ENCODE data around the gene LDHB.
"Not testable (repeated sequence)": the region's sequence is repeated elsewhere in the genome, so short reads cannot be mapped to it uniquely, and the experiment has no call there.

The LDHB gene

GRCh38 chr12:21645041-21645500 lies 12.6 kb downstream of the LDHB start:
- peaks cover 0 to 44% of the 10 kb centered on the region in 2 donors for H3K36me3 ChIP-seq (ENCODE audit: control insufficient read depth in 1 of 2, insufficient read depth in 2 of 2, low read length in 2 of 2)
- H3K27ac ChIP-seq (ENCODE audit: low read depth, low read length); H3K9me3 ChIP-seq (ENCODE audit: control insufficient read depth in 1 of 2, low read length in 2 of 2); H3K27me3 ChIP-seq (ENCODE audit: control insufficient read depth in 1 of 2, insufficient read depth in 2 of 2, low read length in 2 of 2); H3K9ac ChIP-seq (ENCODE audit: low read depth in 1 of 2, low read length in 2 of 2); H3K4me1 ChIP-seq (ENCODE audit: control insufficient read depth in 1 of 2, insufficient read depth in 2 of 2, low read length in 2 of 2); H3K4me3 ChIP-seq (ENCODE audit: low read depth in 1 of 2, low read length in 2 of 2): not testable (repeated sequence)

GRCh38 chr12:21644516-21644915 lies 13.1 kb downstream of the LDHB start:
- no peaks in the 10 kb centered on the region for H3K27me3 ChIP-seq (ENCODE audit: control insufficient read depth in 1 of 2, insufficient read depth in 2 of 2, low read length in 2 of 2)
- no peak overlapping the region for H3K9ac ChIP-seq (ENCODE audit: low read depth in 1 of 2, low read length in 2 of 2)
- H3K4me1 ChIP-seq (ENCODE audit: control insufficient read depth in 1 of 2, insufficient read depth in 2 of 2, low read length in 2 of 2): no peaks in the 10 kb centered on the region
- peaks cover 0 to 43% of the 10 kb centered on the region in 2 donors for H3K36me3 ChIP-seq (ENCODE audit: control insufficient read depth in 1 of 2, insufficient read depth in 2 of 2, low read length in 2 of 2)
- H3K9me3 ChIP-seq (ENCODE audit: control insufficient read depth in 1 of 2, low read length in 2 of 2): no peaks in the 10 kb centered on the region
- H3K4me3 ChIP-seq (ENCODE audit: low read depth in 1 of 2, low read length in 2 of 2): no peak overlapping the region
- H3K27ac ChIP-seq (ENCODE audit: low read depth, low read length): no peak overlapping the region

DNA sequence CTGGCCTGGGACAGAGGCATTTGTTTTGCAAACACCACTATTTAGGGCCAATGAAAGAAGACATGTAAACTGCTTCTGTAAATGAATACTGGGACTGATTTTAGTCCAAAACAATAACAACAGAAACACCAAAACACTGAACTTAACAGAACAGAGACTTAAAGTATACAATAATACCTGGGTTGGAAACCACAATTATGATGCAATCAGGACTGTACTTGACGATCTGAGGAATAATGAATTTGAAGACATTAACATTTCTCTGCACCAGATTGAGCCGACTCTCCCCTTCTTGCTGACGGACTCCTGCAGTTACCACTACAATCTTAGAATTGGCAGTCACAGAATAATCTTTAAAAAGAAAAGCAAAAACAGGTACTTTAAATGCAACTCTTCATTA lies 13.9 kb downstream of the LDHB start:
- H3K27me3 ChIP-seq (ENCODE audit: control insufficient read depth in 1 of 2, insufficient read depth in 2 of 2, low read length in 2 of 2): no peaks in the 10 kb centered on the region
- H3K4me3 ChIP-seq (ENCODE audit: low read depth in 1 of 2, low read length in 2 of 2): no peak overlapping the region
- H3K36me3 ChIP-seq (ENCODE audit: control insufficient read depth in 1 of 2, insufficient read depth in 2 of 2, low read length in 2 of 2): peaks cover 0 to 36% of the 10 kb centered on the region in 2 donors
- H3K4me1 ChIP-seq (ENCODE audit: control insufficient read depth in 1 of 2, insufficient read depth in 2 of 2, low read length in 2 of 2): no peaks in the 10 kb centered on the region
- no peak overlapping the region for H3K27ac ChIP-seq (ENCODE audit: low read depth, low read length)
- no peaks in the 10 kb centered on the region for H3K9me3 ChIP-seq (ENCODE audit: control insufficient read depth in 1 of 2, low read length in 2 of 2)
- no peak overlapping the region for H3K9ac ChIP-seq (ENCODE audit: low read depth in 1 of 2, low read length in 2 of 2)

DNA sequence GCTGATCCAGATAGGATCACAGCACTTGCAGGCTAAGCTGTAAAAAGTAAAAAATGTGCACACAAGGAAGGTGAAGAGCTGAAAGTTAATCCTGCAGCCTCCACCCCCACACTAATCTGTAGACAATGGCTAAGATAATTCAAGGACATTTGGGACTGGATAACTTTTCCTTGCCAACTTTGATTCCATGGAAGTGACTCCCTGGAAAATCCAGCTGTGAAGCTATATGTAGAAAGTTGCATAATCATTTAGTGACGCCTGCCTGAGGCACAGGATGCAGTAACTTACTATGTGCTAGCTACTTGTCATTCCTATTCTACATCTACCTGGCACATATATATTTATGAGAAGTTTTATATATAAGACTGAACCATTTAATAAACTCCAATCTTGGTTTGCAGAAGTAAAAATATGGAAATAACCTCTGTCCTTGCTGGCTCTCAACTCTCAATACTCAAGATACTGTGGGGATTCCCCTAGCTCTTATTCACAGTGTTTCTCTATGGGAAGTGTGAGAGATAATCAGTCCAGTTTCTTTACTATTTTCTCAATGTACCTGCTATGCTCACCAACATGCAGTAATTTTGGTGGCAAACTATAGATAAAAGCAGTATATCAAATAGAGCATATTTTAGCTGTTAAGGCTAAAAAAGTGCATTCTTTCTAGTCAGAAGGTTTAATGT lies 14.8 kb downstream of the LDHB start:
- H3K36me3 ChIP-seq (ENCODE audit: control insufficient read depth in 1 of 2, insufficient read depth in 2 of 2, low read length in 2 of 2): peaks cover 0 to 37% of the 10 kb centered on the region in 2 donors

GRCh38 chr12:21638054-21638891 lies 19.4 kb downstream of the LDHB start:
- Histone ChIP-seq H3K9me3 (ENCODE audit: control insufficient read depth in 1 of 2, low read length in 2 of 2) (no peaks in the 10 kb centered on the region), H3K27me3 (ENCODE audit: control insufficient read depth in 1 of 2, insufficient read depth in 2 of 2, low read length in 2 of 2) (no peaks in the 10 kb centered on the region), H3K27ac (ENCODE audit: low read depth, low read length) (no peak overlapping the region), H3K9ac (ENCODE audit: low read depth in 1 of 2, low read length in 2 of 2) (no peak overlapping the region), H3K4me1 (ENCODE audit: control insufficient read depth in 1 of 2, insufficient read depth in 2 of 2, low read length in 2 of 2) (no peaks in the 10 kb centered on the region), H3K4me3 (ENCODE audit: low read depth in 1 of 2, low read length in 2 of 2) (no peak overlapping the region), H3K36me3 (ENCODE audit: control insufficient read depth in 1 of 2, insufficient read depth in 2 of 2, low read length in 2 of 2) (peaks cover 6 to 51% of the 10 kb centered on the region in 2 donors)

More for the DNA sequence above, 14.8 kb downstream of the LDHB start:
- Histone ChIP-seq H3K4me1 (ENCODE audit: control insufficient read depth in 1 of 2, insufficient read depth in 2 of 2, low read length in 2 of 2) (no peaks in the 10 kb centered on the region), H3K4me3 (ENCODE audit: low read depth in 1 of 2, low read length in 2 of 2) (no peak overlapping the region), H3K9ac (ENCODE audit: low read depth in 1 of 2, low read length in 2 of 2) (no peak overlapping the region), H3K27me3 (ENCODE audit: control insufficient read depth in 1 of 2, insufficient read depth in 2 of 2, low read length in 2 of 2) (no peaks in the 10 kb centered on the region), H3K9me3 (ENCODE audit: control insufficient read depth in 1 of 2, low read length in 2 of 2) (no peaks in the 10 kb centered on the region), H3K27ac (ENCODE audit: low read depth, low read length) (no peak overlapping the region)

DNA sequence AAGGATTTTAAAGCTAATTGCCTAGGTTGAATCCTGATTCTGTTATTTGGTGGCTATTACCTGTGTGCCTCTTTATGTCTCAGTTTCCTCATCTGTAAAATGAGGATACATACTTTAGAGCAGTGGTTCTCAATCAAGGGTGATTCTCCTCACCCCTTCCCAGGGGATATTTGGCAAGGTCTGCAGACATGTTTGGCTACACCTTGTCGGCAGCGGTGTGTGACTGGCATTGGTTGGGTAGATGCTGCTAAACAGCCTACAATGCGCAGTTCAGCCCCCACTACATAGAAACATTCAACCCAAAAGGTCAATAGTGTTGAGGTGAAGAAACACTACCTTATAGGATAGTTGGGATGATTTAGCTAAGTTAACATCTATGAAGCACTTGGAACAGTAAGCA lies 23.4 kb downstream of the LDHB start:
- no peak overlapping the region for H3K4me3 ChIP-seq (ENCODE audit: low read depth in 1 of 2, low read length in 2 of 2)
- H3K4me1 ChIP-seq (ENCODE audit: control insufficient read depth in 1 of 2, insufficient read depth in 2 of 2, low read length in 2 of 2): no peaks in the 10 kb centered on the region
- peaks cover 6 to 31% of the 10 kb centered on the region in 2 donors for H3K36me3 ChIP-seq (ENCODE audit: control insufficient read depth in 1 of 2, insufficient read depth in 2 of 2, low read length in 2 of 2)
- H3K9ac ChIP-seq (ENCODE audit: low read depth in 1 of 2, low read length in 2 of 2): no peak overlapping the region
- H3K9me3 ChIP-seq (ENCODE audit: control insufficient read depth in 1 of 2, low read length in 2 of 2): no peaks in the 10 kb centered on the region
- H3K27ac ChIP-seq (ENCODE audit: low read depth, low read length): no peak overlapping the region
- no peaks in the 10 kb centered on the region for H3K27me3 ChIP-seq (ENCODE audit: control insufficient read depth in 1 of 2, insufficient read depth in 2 of 2, low read length in 2 of 2)

GRCh38 chr12:21631367-21631766 lies 26.3 kb downstream of the LDHB start:
- H3K9ac ChIP-seq (ENCODE audit: low read depth in 1 of 2, low read length in 2 of 2): no peak overlapping the region
- no peaks in the 10 kb centered on the region for H3K27me3 ChIP-seq (ENCODE audit: control insufficient read depth in 1 of 2, insufficient read depth in 2 of 2, low read length in 2 of 2)
- peaks cover 6 to 16% of the 10 kb centered on the region in 2 donors for H3K36me3 ChIP-seq (ENCODE audit: control insufficient read depth in 1 of 2, insufficient read depth in 2 of 2, low read length in 2 of 2)
- no peaks in the 10 kb centered on the region for H3K4me1 ChIP-seq (ENCODE audit: control insufficient read depth in 1 of 2, insufficient read depth in 2 of 2, low read length in 2 of 2)
- no peak overlapping the region for H3K27ac ChIP-seq (ENCODE audit: low read depth, low read length)
- no peaks in the 10 kb centered on the region for H3K9me3 ChIP-seq (ENCODE audit: control insufficient read depth in 1 of 2, low read length in 2 of 2)
- H3K4me3 ChIP-seq (ENCODE audit: low read depth in 1 of 2, low read length in 2 of 2): no peak overlapping the region

GRCh38 chr12:21627924-21628323 lies 29.7 kb downstream of the LDHB start:
- Histone ChIP-seq H3K9ac (ENCODE audit: low read depth in 1 of 2, low read length in 2 of 2) (no peak overlapping the region), H3K27me3 (ENCODE audit: control insufficient read depth in 1 of 2, insufficient read depth in 2 of 2, low read length in 2 of 2) (no peaks in the 10 kb centered on the region), H3K9me3 (ENCODE audit: control insufficient read depth in 1 of 2, low read length in 2 of 2) (no peaks in the 10 kb centered on the region), H3K36me3 (ENCODE audit: control insufficient read depth in 1 of 2, insufficient read depth in 2 of 2, low read length in 2 of 2) (no peaks in the 10 kb centered on the region), H3K4me1 (ENCODE audit: control insufficient read depth in 1 of 2, insufficient read depth in 2 of 2, low read length in 2 of 2) (no peaks in the 10 kb centered on the region), H3K4me3 (ENCODE audit: low read depth in 1 of 2, low read length in 2 of 2) (no peak overlapping the region), H3K27ac (ENCODE audit: low read depth, low read length) (no peak overlapping the region)

DNA sequence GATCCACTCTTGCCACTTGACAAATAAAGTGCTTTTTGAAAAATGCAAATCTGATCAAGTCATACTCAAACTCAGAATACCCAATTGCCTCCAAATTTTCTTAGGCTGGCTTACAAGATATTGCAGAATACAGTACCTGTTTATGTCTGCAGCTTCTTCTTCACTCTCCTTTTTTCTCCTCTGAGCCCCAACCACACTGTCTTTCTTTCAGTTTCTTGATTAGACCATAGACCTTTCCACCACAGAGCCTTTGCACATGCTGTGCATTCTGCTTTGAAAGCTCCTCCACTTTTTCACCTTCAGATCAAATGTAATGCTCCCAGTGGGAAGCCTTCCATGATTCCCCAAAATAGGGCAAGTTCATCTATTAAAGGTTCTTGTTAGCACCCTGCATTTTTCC lies 39.1 kb downstream of the LDHB start:
- H3K4me1 ChIP-seq (ENCODE audit: control insufficient read depth in 1 of 2, insufficient read depth in 2 of 2, low read length in 2 of 2): peaks cover 6 to 9% of the 10 kb centered on the region in 2 donors

DNA sequence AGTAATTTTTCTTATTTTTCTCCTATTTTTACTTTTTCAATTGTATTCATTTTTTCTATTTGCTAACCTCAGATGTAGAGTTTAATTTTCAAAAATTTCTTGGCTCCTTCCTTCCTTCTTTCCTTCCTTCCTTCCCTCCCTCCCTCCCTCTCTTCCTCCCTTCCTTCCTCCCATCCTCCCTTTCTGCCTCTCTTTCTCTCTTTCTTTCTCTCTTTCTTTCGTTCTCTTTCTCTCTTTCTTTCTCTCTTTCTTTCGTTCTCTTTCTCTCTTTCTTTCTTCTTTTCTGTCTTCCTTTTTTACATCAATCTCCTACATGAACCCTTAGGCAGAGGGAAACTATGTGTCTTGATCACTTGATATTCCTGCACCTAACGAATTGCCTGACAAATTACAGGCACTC lies 40.6 kb downstream of the LDHB start:
- H3K9ac ChIP-seq (ENCODE audit: low read depth in 1 of 2, low read length in 2 of 2): no peak overlapping the region
- H3K27ac ChIP-seq (ENCODE audit: low read depth, low read length): no peak overlapping the region
- H3K4me1 ChIP-seq (ENCODE audit: control insufficient read depth in 1 of 2, insufficient read depth in 2 of 2, low read length in 2 of 2): peaks cover 6 to 9% of the 10 kb centered on the region in 2 donors
- H3K4me3 ChIP-seq (ENCODE audit: low read depth in 1 of 2, low read length in 2 of 2): no peak overlapping the region
- no peaks in the 10 kb centered on the region for H3K9me3 ChIP-seq (ENCODE audit: control insufficient read depth in 1 of 2, low read length in 2 of 2)
- no peaks in the 10 kb centered on the region for H3K27me3 ChIP-seq (ENCODE audit: control insufficient read depth in 1 of 2, insufficient read depth in 2 of 2, low read length in 2 of 2)
- H3K36me3 ChIP-seq (ENCODE audit: control insufficient read depth in 1 of 2, insufficient read depth in 2 of 2, low read length in 2 of 2): no peaks in the 10 kb centered on the region

More for the DNA sequence above, 39.1 kb downstream of the LDHB start:
- Histone ChIP-seq H3K27me3 (ENCODE audit: control insufficient read depth in 1 of 2, insufficient read depth in 2 of 2, low read length in 2 of 2) (no peaks in the 10 kb centered on the region), H3K9me3 (ENCODE audit: control insufficient read depth in 1 of 2, low read length in 2 of 2) (no peaks in the 10 kb centered on the region), H3K4me3 (ENCODE audit: low read depth in 1 of 2, low read length in 2 of 2) (no peak overlapping the region), H3K36me3 (ENCODE audit: control insufficient read depth in 1 of 2, insufficient read depth in 2 of 2, low read length in 2 of 2) (no peaks in the 10 kb centered on the region), H3K27ac (ENCODE audit: low read depth, low read length) (no peak overlapping the region), H3K9ac (ENCODE audit: low read depth in 1 of 2, low read length in 2 of 2) (no peak overlapping the region)
